Neural cell (in vitro differentiated cells): ENCODE measurements around the gene TMEM116. TPM values are rescaled to one million over a fixed set of nuclear protein-coding genes. Genes with fewer than 3 reads are reported as not detected.

Experiments used
- H2AFZ ChIP-seq: fragments of 200-600, 300-800 bp; sonication (generic), shearing (Covaris generic); 2 replicates; pipeline ENCODE4 v1.6.0; 2014; ENCODE audit warnings: low read depth, mild to moderate bottlenecking, antibody characterized with exemption, low read length, moderate library complexity
- H3F3A ChIP-seq: fragments of 200-600 bp; shearing (Covaris generic); 2 replicates; pipeline ENCODE4 v1.6.1; 2016; ENCODE audit warnings: mild to moderate bottlenecking, moderate library complexity, mixed read lengths, antibody characterized with exemption, low read length; ENCODE audit not compliant: insufficient read depth, poor library complexity, severe bottlenecking
- H3K27ac ChIP-seq: fragments of 200-600, 300-800 bp; sonication (generic), shearing (Covaris generic); 2 replicates; pipeline ENCODE4 v1.5.1; 2014; ENCODE audit warnings: mild to moderate bottlenecking, low read length, moderate library complexity
- H3K27me3 ChIP-seq: fragments of 300-800, 200-600 bp; sonication (generic), shearing (Covaris generic); 2 replicates; pipeline ENCODE4 v1.6.0; 2014; ENCODE audit warnings: mild to moderate bottlenecking, low read depth, low read length, moderate library complexity; ENCODE audit not compliant: insufficient read depth
- H3K36me3 ChIP-seq: fragments of 300-800, 200-600 bp; sonication (generic), shearing (Covaris generic); 2 replicates; pipeline ENCODE4 v1.5.1; 2014; ENCODE audit warnings: mild to moderate bottlenecking, antibody characterized with exemption, low read length, moderate library complexity; ENCODE audit not compliant: insufficient read depth
- H3K4me2 ChIP-seq: fragments of 300-800, 200-600 bp; sonication (generic), shearing (Covaris generic); 2 replicates; pipeline ENCODE4 v1.6.0; 2014; ENCODE audit warnings: mild to moderate bottlenecking, low read length
- H3K4me3 ChIP-seq: fragments of 300-800, 200-600 bp; sonication (generic), shearing (Covaris generic); 2 replicates; pipeline ENCODE4 v1.5.1; 2014; ENCODE audit warnings: mild to moderate bottlenecking, low read length, moderate library complexity
- H3K79me2 ChIP-seq: fragments of 200-600 bp; shearing (Covaris generic); replicated peaks from 2 replicates; pipeline ENCODE4 v1.6.0; 2014; ENCODE audit warnings: mild to moderate bottlenecking, low read length, moderate library complexity; ENCODE audit not compliant: insufficient read depth
- H3K9ac ChIP-seq: fragments of 300-800, 200-600 bp; sonication (generic), shearing (Covaris generic); 2 replicates; pipeline ENCODE4 v1.6.1; 2016; ENCODE audit warnings: mild to moderate bottlenecking, low read length, mixed read lengths
- H3K9me2 ChIP-seq: fragments of 200-600 bp; shearing (Covaris generic); 2 replicates; pipeline ENCODE4 v1.6.1; 2016; ENCODE audit warnings: mild to moderate bottlenecking, low read length, mixed read lengths; ENCODE audit not compliant: insufficient read depth
- H3K9me3 ChIP-seq: fragments of 200-600, 300-800 bp; sonication (generic), shearing (Covaris generic); 2 replicates; pipeline ENCODE4 v1.6.1; 2016; ENCODE audit warnings: mild to moderate bottlenecking, mixed run types, low read length, moderate library complexity, mixed read lengths
- H4K20me1 ChIP-seq: fragments of 200-600 bp; shearing (Covaris generic); 2 replicates; pipeline ENCODE4 v1.6.1; 2016; ENCODE audit warnings: mild to moderate bottlenecking, mixed run types; ENCODE audit not compliant: insufficient read depth
- EP300 ChIP-seq: fragments of 450-650 bp; conservative IDR thresholded peaks from 2 replicates; pipeline ENCODE4 v1.6.1; 2014; ENCODE audit warnings: antibody characterized with exemption, mild to moderate bottlenecking, moderate library complexity; ENCODE audit not compliant: poor library complexity, severe bottlenecking
- EZH2 ChIP-seq: fragments of 200-600, 300-800 bp; shearing (Covaris generic), sonication (generic); IDR thresholded peaks from 2 replicates; pipeline ENCODE4 v1.6.1; 2014; ENCODE audit warnings: antibody characterized with exemption, low read length, borderline replicate concordance, mild to moderate bottlenecking; ENCODE audit not compliant: insufficient read depth, poor library complexity, severe bottlenecking
- MXI1 ChIP-seq: fragments of 450-650 bp; conservative IDR thresholded peaks from 2 replicates; pipeline ENCODE4 v1.6.1; 2014; ENCODE audit warnings: antibody characterized with exemption, mild to moderate bottlenecking; ENCODE audit not compliant: poor library complexity, severe bottlenecking
- RAD21 ChIP-seq: fragments of 450-650 bp; conservative IDR thresholded peaks from 2 replicates; pipeline ENCODE4 v1.6.1; 2014; ENCODE audit warnings: antibody characterized with exemption, mild to moderate bottlenecking, moderate library complexity
- REST ChIP-seq: IDR thresholded peaks from 2 replicates; pipeline ENCODE4 v1.6.1; 2012; ENCODE audit warnings: borderline replicate concordance
- SMC3 ChIP-seq: fragments of 450-650 bp; conservative IDR thresholded peaks from 2 replicates; pipeline ENCODE4 v1.6.1; 2014; ENCODE audit warnings: antibody characterized with exemption, mild to moderate bottlenecking, moderate library complexity; ENCODE audit not compliant: poor library complexity
- TAF1 ChIP-seq: IDR thresholded peaks from 2 replicates; pipeline ENCODE4 v1.6.1; 2012; ENCODE audit warnings: low read depth
- polyA plus RNA-seq: library from polyadenylated mRNA; depleted of rRNA; stranded (reverse); fragments of >200 nt; gene quantifications from 2 replicates; pipeline ENCODE4 v1.2.3, GENCODE V29; 2014
- TF ChIP-seq, protein P1 (sequence below): fragments of 450-650 bp; IDR thresholded peaks from 2 replicates; pipeline ENCODE4 v1.5.1; 2014; ENCODE audit warnings: antibody characterized with exemption, mild to moderate bottlenecking, moderate library complexity; ENCODE audit not compliant: poor library complexity, severe bottlenecking

TMEM116 gene
- polyA plus RNA-seq, 1 donor from 2014 or later, result 15.4 TPM

DNA sequence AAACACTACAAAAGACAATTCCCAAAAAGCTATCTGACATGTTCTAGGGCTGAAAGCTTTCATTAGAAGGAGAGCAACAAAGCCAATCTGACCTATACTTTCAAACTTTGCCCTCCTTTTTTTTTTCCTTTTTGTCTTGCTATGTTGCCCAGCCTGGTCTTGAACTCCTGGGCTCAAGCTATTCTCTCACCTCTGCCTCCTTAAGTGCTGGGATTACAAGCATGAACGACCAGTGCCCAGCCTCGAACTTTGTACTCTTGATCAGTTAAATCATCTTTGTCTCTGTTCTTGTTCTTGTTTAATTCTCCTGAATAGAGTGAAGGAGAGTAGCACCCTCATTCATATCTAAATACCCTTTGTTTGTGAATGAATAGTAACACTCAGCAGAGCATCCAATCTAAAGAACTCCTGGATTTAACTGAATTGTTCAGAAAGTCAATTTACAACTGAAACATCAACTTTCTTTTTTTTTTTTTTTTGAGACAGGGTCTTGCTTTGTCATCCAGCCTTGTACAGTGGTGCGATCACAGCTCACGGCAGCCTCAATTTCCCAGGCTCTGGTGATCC, 22.3 kb upstream of the TMEM116 start:
- no peaks in the 10 kb centered on the region for H3K9me2 ChIP-seq
- H3K27ac ChIP-seq, result no peak overlapping the region

DNA sequence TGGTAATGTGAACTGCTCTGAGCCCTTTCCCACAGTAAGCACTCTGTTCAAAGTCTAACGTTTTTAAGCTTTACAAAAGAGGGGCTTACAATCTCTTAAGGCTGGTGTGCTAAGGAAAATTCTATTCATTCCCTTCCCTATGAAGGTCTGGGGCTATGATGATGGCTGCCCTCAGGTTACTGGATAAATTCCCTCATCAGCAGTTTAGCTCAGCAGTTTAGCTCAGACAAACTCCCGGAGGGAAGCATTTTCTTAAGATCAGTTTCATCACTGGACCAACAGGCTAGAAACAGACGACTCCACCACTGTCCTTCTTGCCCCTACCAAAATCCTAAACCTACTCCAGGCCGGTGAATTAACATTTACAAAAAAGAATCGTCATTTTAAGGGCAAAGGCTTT, 19.3 kb upstream of the TMEM116 start:
- no peaks in the 10 kb centered on the region for H4K20me1 ChIP-seq
- no peak overlapping the region for H3K4me3 ChIP-seq
- H3K4me2 ChIP-seq, result no peak overlapping the region
- no peaks in the 10 kb centered on the region for H3K79me2 ChIP-seq
- no peaks in the 10 kb centered on the region for H3K9me2 ChIP-seq
- H3K9me3 ChIP-seq, result no peaks in the 10 kb centered on the region
- H3K27me3 ChIP-seq, result no peaks in the 10 kb centered on the region
- H2AFZ ChIP-seq, result no peak overlapping the region
- H3F3A ChIP-seq, result no peaks in the 10 kb centered on the region
- peaks cover 4% of the 10 kb centered on the region for H3K36me3 ChIP-seq
- no peak overlapping the region for H3K9ac ChIP-seq
- H3K27ac ChIP-seq, result no peak overlapping the region
- TF ChIP-seq EZH2, result no peak
- TF ChIP-seq, protein P1, sequence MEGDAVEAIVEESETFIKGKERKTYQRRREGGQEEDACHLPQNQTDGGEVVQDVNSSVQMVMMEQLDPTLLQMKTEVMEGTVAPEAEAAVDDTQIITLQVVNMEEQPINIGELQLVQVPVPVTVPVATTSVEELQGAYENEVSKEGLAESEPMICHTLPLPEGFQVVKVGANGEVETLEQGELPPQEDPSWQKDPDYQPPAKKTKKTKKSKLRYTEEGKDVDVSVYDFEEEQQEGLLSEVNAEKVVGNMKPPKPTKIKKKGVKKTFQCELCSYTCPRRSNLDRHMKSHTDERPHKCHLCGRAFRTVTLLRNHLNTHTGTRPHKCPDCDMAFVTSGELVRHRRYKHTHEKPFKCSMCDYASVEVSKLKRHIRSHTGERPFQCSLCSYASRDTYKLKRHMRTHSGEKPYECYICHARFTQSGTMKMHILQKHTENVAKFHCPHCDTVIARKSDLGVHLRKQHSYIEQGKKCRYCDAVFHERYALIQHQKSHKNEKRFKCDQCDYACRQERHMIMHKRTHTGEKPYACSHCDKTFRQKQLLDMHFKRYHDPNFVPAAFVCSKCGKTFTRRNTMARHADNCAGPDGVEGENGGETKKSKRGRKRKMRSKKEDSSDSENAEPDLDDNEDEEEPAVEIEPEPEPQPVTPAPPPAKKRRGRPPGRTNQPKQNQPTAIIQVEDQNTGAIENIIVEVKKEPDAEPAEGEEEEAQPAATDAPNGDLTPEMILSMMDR, result no peak
- no peak for TF ChIP-seq TAF1
- TF ChIP-seq REST, result no peak
- TF ChIP-seq SMC3, result no peak
- no peak for TF ChIP-seq RAD21
- TF ChIP-seq MXI1, result no peak

More for the DNA sequence above, 22.3 kb upstream of the TMEM116 start:
- no peak overlapping the region for H2AFZ ChIP-seq
- no peaks in the 10 kb centered on the region for H3K9me3 ChIP-seq
- H3F3A ChIP-seq, result no peaks in the 10 kb centered on the region
- peaks cover 4% of the 10 kb centered on the region for H3K36me3 ChIP-seq
- no peaks in the 10 kb centered on the region for H3K27me3 ChIP-seq
- no peak overlapping the region for H3K4me3 ChIP-seq
- H3K79me2 ChIP-seq, result no peaks in the 10 kb centered on the region
- no peaks in the 10 kb centered on the region for H4K20me1 ChIP-seq
- H3K4me2 ChIP-seq, result no peak overlapping the region
- no peak overlapping the region for H3K9ac ChIP-seq
- TF ChIP-seq REST (no peak), TAF1 (no peak), SMC3 (no peak), EP300 (no peak), RAD21 (no peak), MXI1 (no peak), EZH2 (no peak)
- TF ChIP-seq, protein P1, result no peak
